Measurements from ENCODE around the gene EHF. TPM values are rescaled to one million over a fixed set of nuclear protein-coding genes. Genes with fewer than 3 reads are reported as not detected.

The EHF gene
- polyA plus RNA-seq, 1 of the 3 experiments (the other 2 are of a cell fraction) = not detected

- no peak overlapping the region for H3K4me2 ChIP-seq
- H3K9me2 ChIP-seq = no peaks in the 10 kb centered on the region
- peak overlapping the region; percentile 50; the same call in 1 of the 2 replicates for H2AFZ ChIP-seq (ENCODE audit: low read depth)
- no peak overlapping the region for H3K9ac ChIP-seq
- H3K79me2 ChIP-seq (ENCODE audit: insufficient read depth) = no peaks in the 10 kb centered on the region
- no peak overlapping the region for H3K27ac ChIP-seq (ENCODE audit: low read depth in 2 of 2, low read length in 1 of 2)
- DNase-seq = no peak
- no peaks in the 10 kb centered on the region for H3K36me3 ChIP-seq (replicated peaks in 1 of 2; ENCODE audit: control insufficient read depth in 1 of 2, insufficient read depth in 2 of 2, low read length in 1 of 2)
- no peak overlapping the region; a peak in 1 of 4 replicates for H3K4me3 ChIP-seq (ENCODE audit: low read depth in 2 of 2, low read length in 1 of 2)
- H3K27me3 ChIP-seq (ENCODE audit: insufficient read depth) = no peaks in the 10 kb centered on the region
- no peaks in the 10 kb centered on the region for H3F3A ChIP-seq (replicated peaks; ENCODE audit: insufficient read depth)
- CTCF ChIA-PET = interaction anchor here (0.6 to 5.9 kb wide), 63 partner anchors 9 to 1869 kb away, joined by 3 to 88 read pairs (median 4); partner anchors contain the start of genes APIP, EHF, ELF5 and PDHX
- 65% methylated on average over 12 of the region's 12 CpGs for WGBS (ENCODE audit: low lambda C conversion rate)
- H4K20me1 ChIP-seq (ENCODE audit: insufficient read depth) = no peaks in the 10 kb centered on the region
- POLR2A ChIA-PET = no interaction called here
- TF ChIP-seq EZH2phosphoT487 (IDR thresholded peaks at IDR 0.05; ENCODE audit: borderline replicate concordance, low read depth) = no peak
- no peak for TF ChIP-seq REST (IDR thresholded peaks at IDR 0.05; ENCODE audit: low read depth, low read length)
- no peak for TF ChIP-seq CHD2 (IDR thresholded peaks at IDR 0.05; ENCODE audit: low read length, partially characterized antibody)
- no peaks in the 10 kb centered on the region for H3K9me3 ChIP-seq
- H3K4me1 ChIP-seq (ENCODE audit: control insufficient read depth in 1 of 2, insufficient read depth in 2 of 2, low read depth in 1 of 2, low read length in 1 of 2) = peaks cover 0 to 4% of the 10 kb centered on the region in 2 experiments; a peak in 1 of 4 replicates
Measured at GRCh38 chr11:34586488-34587281, 34.2 kb upstream of the EHF start.

GRCh38 chr11:34587282-34587677 is 33.6 kb upstream of the EHF start:
- H3K27me3 ChIP-seq (ENCODE audit: insufficient read depth) = no peaks in the 10 kb centered on the region
- no peaks in the 10 kb centered on the region for H3K79me2 ChIP-seq (ENCODE audit: insufficient read depth)
- no peak overlapping the region for H2AFZ ChIP-seq (ENCODE audit: low read depth)
- H3K9me2 ChIP-seq = no peaks in the 10 kb centered on the region
- WGBS (ENCODE audit: low lambda C conversion rate) = 82% methylated on average over 5 of the region's 5 CpGs
- H3K4me1 ChIP-seq (ENCODE audit: control insufficient read depth in 1 of 2, insufficient read depth in 2 of 2, low read depth in 1 of 2, low read length in 1 of 2) = peaks cover 0 to 4% of the 10 kb centered on the region in 2 experiments; a peak in 1 of 4 replicates
- no peaks in the 10 kb centered on the region for H3K9me3 ChIP-seq
- no peaks in the 10 kb centered on the region for H4K20me1 ChIP-seq (ENCODE audit: insufficient read depth)
- DNase-seq = no peak
- H3K36me3 ChIP-seq (replicated peaks in 1 of 2; ENCODE audit: control insufficient read depth in 1 of 2, insufficient read depth in 2 of 2, low read length in 1 of 2) = no peaks in the 10 kb centered on the region
- H3K9ac ChIP-seq = no peak overlapping the region
- no peak for TF ChIP-seq CHD2 (IDR thresholded peaks at IDR 0.05; ENCODE audit: low read length, partially characterized antibody)
- TF ChIP-seq MEF2A (IDR thresholded peaks at IDR 0.05; ENCODE audit: borderline replicate concordance, low read depth) = no peak
- TF ChIP-seq EZH2phosphoT487 (IDR thresholded peaks at IDR 0.05; ENCODE audit: borderline replicate concordance, low read depth) = no peak
- TF ChIP-seq NRF1 (IDR thresholded peaks at IDR 0.05; ENCODE audit: low read depth, low read length) = no peak
- TF ChIP-seq RXRA (IDR thresholded peaks at IDR 0.05; ENCODE audit: borderline replicate concordance, low read depth) = no peak
- no peak for TF ChIP-seq FOXJ3 (CRISPR knock-in tag; IDR thresholded peaks at IDR 0.05)
- no peak for TF ChIP-seq PBX3 (IDR thresholded peaks at IDR 0.05)
- TF ChIP-seq FOSL2 (IDR thresholded peaks at IDR 0.05; ENCODE audit: borderline replicate concordance, low read depth) = no peak
- no peak for TF ChIP-seq ZBTB33 (IDR thresholded peaks at IDR 0.05; ENCODE audit: borderline replicate concordance, low read depth)
- TF ChIP-seq RCOR1 (IDR thresholded peaks at IDR 0.05; ENCODE audit: low read length) = no peak
- no peak for TF ChIP-seq RFX5 (IDR thresholded peaks at IDR 0.05; ENCODE audit: low read length)
- TF ChIP-seq TAF1 (IDR thresholded peaks at IDR 0.05; ENCODE audit: borderline replicate concordance, low read depth, low read length) = no peak
- TF ChIP-seq YY1 (IDR thresholded peaks at IDR 0.05; ENCODE audit: low read depth) = no peak
- no peak for TF ChIP-seq IRF3 (IDR thresholded peaks at IDR 0.05; ENCODE audit: low read depth, low read length)
- H3K27ac ChIP-seq (ENCODE audit: low read depth in 2 of 2, low read length in 1 of 2) = no peak overlapping the region
- H3F3A ChIP-seq (replicated peaks; ENCODE audit: insufficient read depth) = no peaks in the 10 kb centered on the region
- ChIA-PET POLR2A (no interaction called here), CTCF (interaction anchor here (0.6 to 5.9 kb wide), 35 partner anchors 9 to 835 kb away, joined by 3 to 88 read pairs (median 5); partner anchors contain the start of genes EHF and ELF5)
- no peak overlapping the region for H3K4me3 ChIP-seq (ENCODE audit: low read depth in 2 of 2, low read length in 1 of 2)
- H3K4me2 ChIP-seq = no peak overlapping the region

All from SK-N-SH (cell line).